NOMO-1 treated with dmso at 0.1 percent for 144 hours (cell line): ENCODE data around the gene SAMD4A.

Experiments
- DNase-seq: peaks from one replicate; lab custom pipeline; 2025; ENCODE audit not compliant: unreplicated experiment; lab: John Stamatoyannopoulos, UW

Gene SAMD4A

DNA sequence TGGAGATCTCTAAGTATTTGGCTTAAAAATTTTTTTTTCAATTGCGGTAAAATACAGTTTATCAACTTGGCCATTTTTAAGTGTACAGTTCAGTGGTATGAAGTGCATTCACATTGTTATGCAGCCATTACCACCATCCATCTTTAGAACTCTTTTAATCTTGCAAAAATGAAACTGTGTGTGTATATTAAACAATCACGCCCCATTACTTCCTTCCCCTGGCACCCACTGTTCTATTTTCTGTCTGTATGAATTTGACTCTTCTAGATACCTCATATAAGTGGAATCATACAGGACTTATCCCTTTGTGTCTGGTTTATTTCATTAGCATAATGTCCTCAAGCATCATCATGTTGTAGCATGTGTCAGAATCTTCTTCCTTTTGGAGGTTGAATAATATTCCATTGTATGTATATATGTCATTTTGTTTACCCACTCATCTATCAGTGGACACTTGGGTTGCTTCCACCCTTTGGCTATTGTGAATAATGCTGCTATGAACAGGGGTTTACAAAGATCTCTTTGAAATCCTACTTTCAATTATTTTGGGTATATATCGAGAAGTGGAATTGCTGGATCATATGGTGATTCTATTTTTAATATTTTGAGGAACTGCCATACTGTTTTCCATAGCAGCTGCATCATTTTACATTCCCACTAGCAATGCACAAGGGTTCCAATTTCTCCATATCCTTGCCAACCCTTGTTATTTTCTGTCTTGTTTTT is 62.9 kb downstream of the SAMD4A start:
- DNase-seq, result no peak

- DNase-seq, result no peak
Measured at GRCh38 chr14:54631016-54631415, 64.1 kb downstream of the SAMD4A start.

- no peak for DNase-seq
Measured at GRCh38 chr14:54632452-54632851, 65.5 kb downstream of the SAMD4A start.

DNA sequence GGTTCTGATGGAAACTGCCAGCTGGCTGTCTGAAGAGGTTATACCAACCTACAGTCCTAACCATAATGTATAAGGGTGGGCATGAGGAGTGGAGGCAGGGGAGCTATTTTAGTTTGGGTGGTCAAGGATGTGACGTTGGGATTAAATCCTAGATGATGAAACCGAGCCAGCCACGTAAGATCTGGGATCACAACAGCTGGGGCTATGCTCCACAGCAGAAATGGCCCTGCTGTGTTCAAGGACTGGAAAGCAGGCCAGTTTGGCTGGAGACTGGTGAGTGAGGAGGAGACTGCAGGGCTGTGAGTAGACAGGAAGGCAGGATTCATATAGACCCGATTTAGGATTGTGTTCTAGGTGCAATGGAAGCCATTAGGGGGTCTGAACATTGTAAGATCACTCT is 66.1 kb downstream of the SAMD4A start:
- no peak for DNase-seq

- no peak for DNase-seq
Measured at GRCh38 chr14:54637270-54638134, 70.6 kb downstream of the SAMD4A start.

DNA sequence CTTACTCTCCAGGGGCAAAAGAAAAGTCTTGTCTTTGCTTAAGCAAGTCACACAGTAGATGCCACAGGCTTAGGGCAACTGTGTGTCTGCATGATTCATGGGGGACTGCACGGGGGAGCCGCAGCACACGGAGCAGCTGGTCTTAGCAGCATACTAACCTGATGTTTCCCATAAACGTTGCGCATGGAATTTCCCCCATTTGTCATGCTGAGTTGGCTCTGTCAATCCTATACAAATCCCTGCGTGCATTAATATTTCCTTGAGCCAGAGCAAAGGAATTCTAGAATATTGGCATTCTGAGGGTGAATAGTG is 71.2 kb downstream of the SAMD4A start:
- no peak for DNase-seq

DNA sequence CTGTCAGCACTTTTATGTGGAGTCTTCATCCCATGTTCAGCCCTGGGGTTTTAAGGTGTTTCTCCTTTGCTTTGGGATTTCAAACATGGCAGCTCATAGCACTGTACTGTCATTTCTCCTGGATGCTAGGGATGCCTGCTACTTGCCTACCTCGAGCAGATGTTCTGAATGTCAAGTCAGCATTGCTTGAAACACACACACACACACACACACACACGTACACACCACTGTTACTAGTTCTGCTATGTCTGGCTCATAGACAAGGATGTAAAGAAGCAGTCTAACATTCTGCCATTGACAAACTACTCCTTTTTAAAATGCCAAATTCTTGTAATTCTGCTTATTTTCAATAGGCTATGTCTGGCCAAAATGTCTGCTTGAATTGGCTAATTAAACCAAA is 72.7 kb downstream of the SAMD4A start:
- DNase-seq, result no peak

DNA sequence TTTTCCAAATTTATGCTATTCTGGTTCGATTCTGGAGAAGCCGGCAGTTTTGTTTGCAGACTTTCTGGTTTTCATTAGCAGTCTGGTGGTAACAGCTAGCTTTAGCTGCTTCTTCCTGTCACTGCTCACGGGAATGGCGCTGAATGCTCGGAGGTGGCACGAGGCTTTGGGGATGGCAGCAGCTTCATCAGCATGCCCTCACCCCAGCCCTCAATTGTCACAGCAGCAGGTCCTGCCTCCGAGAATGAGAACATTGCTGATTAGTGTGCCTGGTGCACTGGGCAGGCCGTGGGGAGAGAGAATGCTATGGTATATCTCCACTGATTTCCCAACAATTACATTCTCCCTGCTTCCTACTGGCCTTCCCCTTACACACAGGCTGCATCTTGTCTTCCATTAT is 73.6 kb downstream of the SAMD4A start:
- no peak for DNase-seq

DNA sequence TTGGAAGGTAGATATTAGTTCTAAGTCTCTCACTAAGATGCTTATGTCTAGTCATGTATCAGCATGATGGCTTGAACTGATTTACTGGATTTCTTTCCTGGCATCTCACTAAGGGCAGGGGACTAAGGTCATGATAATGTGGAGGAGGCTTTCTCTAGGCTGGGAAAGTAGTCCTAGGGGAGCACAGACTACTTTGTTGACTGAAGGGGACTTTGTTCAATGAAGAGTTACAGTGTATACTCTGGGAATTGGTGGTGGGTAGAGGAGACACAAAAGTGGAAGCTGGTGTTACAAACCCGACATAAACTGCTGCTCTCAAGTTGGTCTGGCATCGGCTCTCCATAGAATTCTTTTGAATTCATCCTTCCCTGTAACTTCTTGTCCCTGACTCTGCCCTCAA is 75.2 kb downstream of the SAMD4A start:
- DNase-seq, result no peak

DNA sequence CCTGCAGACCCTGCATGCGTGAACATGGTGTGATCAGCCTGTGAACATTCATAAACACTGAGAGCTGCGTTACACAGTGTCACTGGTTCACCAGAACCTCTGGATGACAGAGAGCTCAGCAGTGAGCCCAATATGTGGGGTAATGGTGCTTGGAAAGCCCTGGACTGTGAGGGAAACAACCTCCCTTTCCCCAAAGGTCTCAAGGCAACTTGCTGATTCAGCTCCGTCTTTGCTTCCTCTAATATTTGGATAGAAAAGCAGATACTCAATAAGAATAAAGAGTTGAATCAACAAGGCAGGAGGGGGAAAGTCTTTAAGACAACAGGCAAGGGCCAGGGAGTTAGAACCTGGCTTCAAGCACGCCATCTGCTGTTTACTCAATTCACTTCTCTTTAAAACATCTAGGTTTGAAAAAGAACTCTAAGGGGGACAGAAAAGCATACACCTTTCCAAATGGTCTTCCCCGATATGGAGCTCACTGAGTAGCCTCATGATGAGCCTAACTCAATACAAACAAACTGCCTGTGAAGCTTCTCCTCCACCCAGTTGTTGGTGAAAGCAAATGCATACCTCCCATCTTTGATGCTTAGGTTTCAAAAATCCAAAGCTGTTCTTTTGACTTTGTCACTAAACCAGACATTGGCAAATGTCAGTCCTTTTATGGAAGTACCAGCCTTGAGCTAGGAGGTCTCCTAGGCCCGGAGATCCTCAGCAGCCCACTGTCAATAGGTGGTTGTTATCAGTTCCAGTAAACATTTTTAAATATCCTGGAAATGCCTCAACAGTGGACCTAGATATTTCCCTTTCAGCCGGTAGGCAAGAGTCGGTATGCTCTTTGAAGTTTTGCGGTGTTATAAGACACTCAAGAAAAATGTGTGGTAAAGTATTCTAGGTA is 76.1 kb downstream of the SAMD4A start:
- no peak for DNase-seq

DNA sequence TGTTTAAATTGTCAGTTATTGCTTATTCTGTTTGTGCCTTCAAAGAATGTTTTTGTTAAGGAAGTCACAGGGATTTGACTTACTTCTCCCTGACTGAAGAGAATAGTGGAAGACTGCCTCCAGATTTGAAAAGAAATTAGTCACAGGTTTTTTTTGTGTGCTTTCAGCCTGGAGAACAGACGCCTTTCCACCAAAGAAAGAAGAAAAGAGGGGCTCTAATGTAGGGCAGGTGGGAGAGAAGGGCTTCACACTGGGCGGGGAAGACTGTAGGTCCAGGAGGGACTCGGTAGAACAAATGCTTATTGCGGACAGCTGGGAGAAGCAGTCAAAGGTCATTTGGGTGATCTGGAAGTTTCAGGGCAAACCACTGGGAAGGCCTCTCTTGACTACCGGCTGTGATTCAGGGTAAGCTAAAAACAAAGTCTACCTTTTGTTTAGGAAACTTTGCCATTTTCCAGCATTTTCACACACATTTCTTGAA is 76.8 kb downstream of the SAMD4A start:
- DNase-seq, result no peak

- DNase-seq, result no peak
Measured at GRCh38 chr14:54645639-54646038, 78.7 kb downstream of the SAMD4A start.

DNA sequence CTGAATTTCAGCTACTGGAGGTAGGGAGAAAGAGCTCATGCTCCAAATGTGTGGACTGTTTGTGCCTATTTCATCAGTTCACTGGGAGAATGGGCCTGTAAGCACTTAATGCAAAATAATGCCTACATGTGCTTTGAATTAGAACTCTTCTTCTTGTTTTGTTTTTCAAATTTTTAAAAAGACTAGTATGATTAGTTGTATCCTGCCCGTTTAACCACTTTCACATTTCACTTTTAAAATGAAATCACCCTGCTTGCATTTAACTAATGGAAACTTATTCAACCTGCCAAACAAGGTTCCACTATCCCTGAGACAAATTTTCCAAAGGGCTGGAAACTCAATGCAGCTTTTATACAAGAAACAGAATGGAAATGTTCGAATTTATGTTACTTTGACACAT is 79.7 kb downstream of the SAMD4A start:
- no peak for DNase-seq

GRCh38 chr14:54647378-54647777 is 80.5 kb downstream of the SAMD4A start:
- no peak for DNase-seq

DNA sequence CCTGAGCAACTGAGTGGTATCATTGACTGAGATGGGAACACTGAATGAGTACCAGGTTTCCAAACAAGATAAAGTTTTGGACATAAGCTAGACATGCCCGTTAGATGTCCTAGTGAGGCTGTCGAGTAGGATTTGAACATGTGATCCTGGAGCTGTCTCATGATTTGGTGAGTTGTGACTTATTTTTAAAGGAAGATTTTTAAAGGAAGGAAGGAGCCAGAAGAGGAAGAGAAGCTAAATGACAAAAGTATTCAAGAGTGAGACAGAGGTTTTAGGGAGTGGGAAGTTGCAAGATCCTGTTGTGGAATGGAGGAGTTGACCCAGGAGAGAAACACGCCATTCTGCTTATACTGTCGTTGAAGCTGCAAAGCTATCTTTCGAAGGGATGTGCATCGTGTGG is 82.1 kb downstream of the SAMD4A start:
- DNase-seq, result no peak

GRCh38 chr14:54650331-54650958 is 83.5 kb downstream of the SAMD4A start:
- no peak for DNase-seq

GRCh38 chr14:54650959-54651351 is 84.0 kb downstream of the SAMD4A start:
- DNase-seq, result no peak

DNA sequence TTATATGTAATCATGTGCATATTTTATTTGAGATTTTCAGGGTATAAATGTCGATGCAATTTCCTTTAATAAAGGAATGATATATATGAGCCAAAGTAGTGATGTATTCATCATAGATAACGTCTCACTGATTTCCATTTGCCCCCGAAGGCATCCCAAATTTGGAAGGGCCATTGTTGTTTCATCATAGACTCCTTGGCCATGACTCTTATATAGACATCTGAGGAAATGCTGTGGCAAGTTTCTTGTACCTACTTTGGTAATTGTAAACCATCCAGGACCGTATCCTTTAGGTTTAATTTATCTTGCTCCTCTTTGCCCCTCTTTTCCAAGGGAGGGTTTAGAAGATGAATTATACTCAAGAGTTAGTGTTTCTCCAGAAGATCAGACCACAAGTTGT is 84.7 kb downstream of the SAMD4A start:
- no peak for DNase-seq

DNA sequence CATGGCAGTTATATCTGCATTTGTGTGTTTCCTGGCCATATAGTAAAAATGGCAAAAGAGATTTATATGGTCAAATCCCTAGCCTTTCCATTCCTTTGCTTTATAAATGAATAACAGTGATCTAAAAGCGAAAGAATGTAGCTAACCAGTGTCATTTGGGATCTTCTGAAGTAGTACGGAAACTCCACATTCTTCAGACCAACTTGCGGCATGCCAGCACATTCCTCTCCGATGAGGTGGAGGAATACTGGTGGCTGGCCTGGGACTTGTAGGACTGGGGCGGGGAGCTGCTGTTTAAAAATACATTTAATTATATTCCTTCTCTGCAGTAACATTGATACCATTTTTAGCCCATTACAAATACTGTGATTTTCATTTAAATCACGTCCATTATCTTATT is 85.3 kb downstream of the SAMD4A start:
- DNase-seq, result no peak

GRCh38 chr14:54652605-54653052 is 85.7 kb downstream of the SAMD4A start:
- DNase-seq, result no peak
